HepG2 (cell line): ENCODE measurements around the gene TAF3. TPM values are rescaled to one million over a fixed set of nuclear protein-coding genes. Genes with fewer than 3 reads are reported as not detected.

Experiments
- ATAC-seq: fragments of 200-7000 bp; cut with Tn5 transposase; 3 replicates; pipeline ENCODE4 v1.9.1; 2020; ENCODE audit warnings: mild to moderate bottlenecking, moderate library complexity
- BruUV-seq: library from RNA; stranded (reverse); fragments of 400-500 nt; replicated peaks from 2 replicates; lab custom pipeline; 2021; lab: Mats Ljungman, UMichigan
- CTCF ChIA-PET: fragments of 300-600 bp; formaldehyde crosslinking; extraction: SDS; loops from one replicate; lab custom pipeline; 2021; ENCODE audit warnings: low total read pairs, inconsistent platforms, low intra/inter-chr PET ratio; lab: Yijun Ruan, JAX
- POLR2A ChIA-PET: fragments of 350-600 bp; sonication (Branson Sonifier 250); formaldehyde crosslinking; loops from one replicate; lab custom pipeline; 2020; ENCODE audit warnings: antibody characterized with exemption, inconsistent platforms; lab: Yijun Ruan, JAX
- DNase-seq: peaks from one replicate; pipeline ENCODE4 v3.0.0-alpha.2; 2015; ENCODE audit warnings: low spot score
- FAIRE-seq: peaks from 3 replicates; lab custom pipeline; 2011; peaks lifted over from hg19 to GRCh38; lab: Jason Lieb, UNC
- H2AFZ ChIP-seq: one replicate; pipeline ENCODE4 v1.6.1; 2011; ENCODE audit warnings: low read length, inconsistent platforms
- H3K27ac ChIP-seq: fragments of 300-600 bp; 3 replicates; pipeline ENCODE4 v1.8.0; 2011; ENCODE audit warnings: mixed run types, mild to moderate bottlenecking, mixed read lengths, low read length, inconsistent platforms; ENCODE audit not compliant: insufficient read depth; ENCODE audit errors: extremely low read length
- H3K27me3 ChIP-seq, 2 experiments: fragments of 200-600 bp in 1 of 2; 2 replicates in 1 of 2; 3 replicates in 1 of 2; pipeline versions ENCODE4 v1.6.0 to v1.8.0; 2011; ENCODE audit warnings: low read length in 2 of 2, mild to moderate bottlenecking in 2 of 2, moderate library complexity in 2 of 2, inconsistent platforms in 1 of 2; ENCODE audit not compliant: insufficient read depth in 2 of 2, control insufficient read depth in 1 of 2
- H3K36me3 ChIP-seq, 2 experiments: fragments of 200-600 bp in 1 of 2; replicated peaks in 1 of 2; 2 replicates in 1 of 2; 3 replicates in 1 of 2; pipeline versions ENCODE4 v1.5.1 to v1.8.0; 2011; ENCODE audit warnings: low read length in 2 of 2, inconsistent platforms in 1 of 2; ENCODE audit not compliant: insufficient read depth in 2 of 2, control insufficient read depth in 1 of 2
- H3K4me1 ChIP-seq: 2 replicates; pipeline ENCODE4 v1.5.1; 2012; ENCODE audit warnings: low read length, inconsistent platforms; ENCODE audit not compliant: insufficient read depth
- H3K4me2 ChIP-seq: 2 replicates; pipeline ENCODE4 v1.6.0; 2011; ENCODE audit warnings: low read depth, low read length, inconsistent platforms
- H3K4me3 ChIP-seq, 3 experiments: fragments of 200-600 bp in 1 of 3; sonication (generic), shearing (Covaris generic) in 1 of 3; replicated peaks in 1 of 3; 2 replicates each; pipeline ENCODE4 v1.5.1; 2011 to 2016; ENCODE audit warnings: low read length in 3 of 3, inconsistent platforms in 2 of 3, low read depth in 2 of 3, mild to moderate bottlenecking in 2 of 3, control low read depth in 1 of 3, mixed read lengths in 1 of 3; ENCODE audit not compliant: insufficient read depth in 1 of 3
- H3K79me2 ChIP-seq: one replicate; pipeline ENCODE4 v1.6.1; 2011; ENCODE audit warnings: low read length, inconsistent platforms; ENCODE audit not compliant: insufficient read depth
- H3K9ac ChIP-seq: 2 replicates; pipeline ENCODE4 v1.6.0; 2011; ENCODE audit warnings: mild to moderate bottlenecking, low read depth, low read length, inconsistent platforms; ENCODE audit not compliant: insufficient read depth
- H3K9me3 ChIP-seq: 2 replicates; pipeline ENCODE4 v1.5.1; 2012; ENCODE audit warnings: mild to moderate bottlenecking, low read length
- H4K20me1 ChIP-seq: 2 replicates; pipeline ENCODE4 v1.6.0; 2011; ENCODE audit warnings: inconsistent platforms, mild to moderate bottlenecking, low read length, moderate library complexity; ENCODE audit not compliant: insufficient read depth
- BRF2 ChIP-seq: sonication (generic); formaldehyde crosslinking; IDR thresholded peaks from 2 replicates; pipeline ENCODE4 v1.8.1; 2022; ENCODE audit warnings: mild to moderate bottlenecking, missing genetic modification reagents
- DRAP1 ChIP-seq: IDR thresholded peaks from 2 replicates; pipeline ENCODE4 v1.6.1; 2016; ENCODE audit warnings: missing genetic modification reagents, missing compliant biosample characterization
- EEA1 ChIP-seq: sonication (generic); formaldehyde crosslinking; IDR thresholded peaks from 2 replicates; pipeline ENCODE4 v1.5.1; 2020; ENCODE audit warnings: mild to moderate bottlenecking, missing genetic modification reagents, borderline replicate concordance
- FOXK2 ChIP-seq: fragments of 450-650 bp; IDR thresholded peaks from 2 replicates; pipeline ENCODE4 v1.6.1; 2016
- JDP2 ChIP-seq: sonication (generic); formaldehyde crosslinking; IDR thresholded peaks from 2 replicates; pipeline ENCODE4 v1.8.1; 2022; ENCODE audit warnings: missing genetic modification reagents, borderline replicate concordance
- MBNL3 ChIP-seq: fragments of 250-450 bp; sonication (Bioruptor Pico); conservative IDR thresholded peaks from 2 replicates; pipeline ENCODE4 v1.8.0; 2022; ENCODE audit warnings: mild to moderate bottlenecking, inconsistent platforms
- MNT ChIP-seq: fragments of 450-650 bp; IDR thresholded peaks from 2 replicates; pipeline ENCODE4 v1.6.1; 2016
- NFRKB ChIP-seq: fragments of 450-650 bp; IDR thresholded peaks from 2 replicates; pipeline ENCODE4 v1.6.1; 2017
- PHB2 ChIP-seq: fragments of 450-650 bp; IDR thresholded peaks from 2 replicates; pipeline ENCODE4 v1.6.1; 2018; ENCODE audit not compliant: partially characterized antibody
- RORA ChIP-seq: sonication (generic); formaldehyde crosslinking; IDR thresholded peaks from 2 replicates; pipeline ENCODE4 v1.5.0; 2020; ENCODE audit warnings: mild to moderate bottlenecking, missing genetic modification reagents, moderate library complexity
- SMAD9 ChIP-seq: sonication (generic); formaldehyde crosslinking; IDR thresholded peaks from 2 replicates; pipeline ENCODE4 v1.5.1; 2020; ENCODE audit warnings: mild to moderate bottlenecking, missing genetic modification reagents
- TRAFD1 ChIP-seq: sonication (generic); formaldehyde crosslinking; IDR thresholded peaks from 2 replicates; pipeline ENCODE4 v1.5.1; 2020; ENCODE audit warnings: missing genetic modification reagents, mild to moderate bottlenecking, borderline replicate concordance
- ZFP82 ChIP-seq: sonication (generic); formaldehyde crosslinking; IDR thresholded peaks from 2 replicates; pipeline ENCODE4 v1.5.1; 2020; ENCODE audit warnings: mild to moderate bottlenecking, missing genetic modification reagents, borderline replicate concordance
- ZFX ChIP-seq: sonication (generic); formaldehyde crosslinking; IDR thresholded peaks from 2 replicates; pipeline ENCODE4 v1.4.0; 2020; ENCODE audit warnings: mild to moderate bottlenecking, low read depth, missing genetic modification reagents, moderate library complexity
- ZKSCAN5 ChIP-seq: sonication (generic); formaldehyde crosslinking; IDR thresholded peaks from 2 replicates; pipeline ENCODE4 v1.5.1; 2020; ENCODE audit warnings: mild to moderate bottlenecking, missing genetic modification reagents
- ZNF138 ChIP-seq: sonication (generic); formaldehyde crosslinking; IDR thresholded peaks from 2 replicates; pipeline ENCODE4 v1.5.0; 2020; ENCODE audit warnings: mild to moderate bottlenecking, low read depth, missing genetic modification reagents
- ZNF263 ChIP-seq: sonication (generic); formaldehyde crosslinking; IDR thresholded peaks from 2 replicates; pipeline ENCODE4 v1.4.0; 2020; ENCODE audit warnings: missing genetic modification reagents
- ZNF550 ChIP-seq: sonication (generic); formaldehyde crosslinking; IDR thresholded peaks from 2 replicates; pipeline ENCODE4 v1.4.0; 2020; ENCODE audit warnings: mild to moderate bottlenecking, missing genetic modification reagents, borderline replicate concordance
- ZZZ3 ChIP-seq: sonication (generic); formaldehyde crosslinking; IDR thresholded peaks from 2 replicates; pipeline ENCODE4 v1.4.0; 2020; ENCODE audit warnings: missing genetic modification reagents, mild to moderate bottlenecking, borderline replicate concordance
- WGBS: methylation state at CpG from one replicate; pipeline ENCODE4 v1.1.6; 2017; ENCODE audit warnings: low lambda C conversion rate; 5-methylcytosine and 5-hydroxymethylcytosine counted together
- in situ Hi-C: cut with HindIII; loops from 2 replicates; pipeline ENCODE4 v1.10.0; 2017; ENCODE audit warnings: low pct_unique_long_range_greater_than_20kb; ENCODE audit not compliant: extremely low pct_ligation_motif_present
- intact Hi-C: fragments of 100-400 bp; cut with micrococcal nuclease; formaldehyde crosslinking; loops from one replicate; pipeline ENCODE4 v1.10.0; 2022; ENCODE audit not compliant: unreplicated experiment
- polyA plus RNA-seq, 8 experiments: library from polyadenylated mRNA; depleted of rRNA in 3 of 8; stranded (reverse) in 7 of 8; unstranded in 1 of 8; fragments of >200 nt; fragmentation: Illumina TruSeq in 4 of 8; extraction: Trizol in 4 of 8; gene quantifications; 2 replicates each; pipeline versions ENCODE4 v1.2.1 to v1.2.3, GENCODE V29; 2011 to 2016; ENCODE audit warnings: low read depth in 4 of 8, missing spikeins in 1 of 8, mixed read lengths in 1 of 8; ENCODE audit not compliant: insufficient read depth in 1 of 8
- total RNA-seq, 5 experiments: library from RNA; depleted of rRNA; stranded (reverse); fragments of >200 nt; fragmentation: Illumina TruSeq; extraction: Trizol; gene quantifications; 2 replicates each; pipeline ENCODE4 v1.2.3, GENCODE V29; 2016; ENCODE audit warnings: low read depth in 1 of 5

The TAF3 gene
- total and polyA plus RNA-seq, 2 of the 13 experiments (the other 11 are each of a cell fraction or from before 2014, with no cell fraction given): 1.7 to 2.9 TPM

GRCh38 chr10:7928536-7928935 is 110.2 kb downstream of the TAF3 start:
- FAIRE-seq: no peak
- no peak overlapping the region for H3K9ac ChIP-seq
- H2AFZ ChIP-seq: no peak overlapping the region
- H4K20me1 ChIP-seq: no peaks in the 10 kb centered on the region
- ChIA-PET CTCF (no interaction called here), POLR2A (no interaction called here)
- ATAC-seq: no peak
- H3K9me3 ChIP-seq: no peaks in the 10 kb centered on the region
- no peak overlapping the region for H3K4me3 ChIP-seq
- H3K27me3 ChIP-seq: no peaks in the 10 kb centered on the region
- DNase-seq: no peak
- no peak for TF ChIP-seq ZNF138 (CRISPR knock-in tag)
- TF ChIP-seq SMAD9 (CRISPR knock-in tag): no peak
- TF ChIP-seq ZNF263 (CRISPR knock-in tag): no peak
- TF ChIP-seq ZFP82 (CRISPR knock-in tag): no peak
- no peak for TF ChIP-seq MNT
- TF ChIP-seq PHB2: no peak
- no peak for TF ChIP-seq BRF2 (CRISPR knock-in tag)
- no peak for TF ChIP-seq ZNF550 (CRISPR knock-in tag)
- no peak for TF ChIP-seq ZFX
- TF ChIP-seq ZZZ3: no peak
- no peak for TF ChIP-seq EEA1 (CRISPR knock-in tag)
- no peak for TF ChIP-seq TRAFD1
- no peak for TF ChIP-seq DRAP1 (CRISPR knock-in tag)
- no peak for TF ChIP-seq ZKSCAN5 (CRISPR knock-in tag)
- TF ChIP-seq FOXK2: no peak
- no peak for TF ChIP-seq MBNL3
- no peak for TF ChIP-seq NFRKB
- TF ChIP-seq JDP2 (CRISPR knock-in tag): no peak
- no peak for TF ChIP-seq RORA
- no peaks in the 10 kb centered on the region for H3K36me3 ChIP-seq
- BruUV-seq: no TSS peak
- H3K79me2 ChIP-seq: no peaks in the 10 kb centered on the region
- in situ Hi-C loops (no loop called here), intact Hi-C loops (no loop called here)
- no peak overlapping the region for H3K4me2 ChIP-seq
- H3K27ac ChIP-seq: no peak overlapping the region
- H3K4me1 ChIP-seq: peaks cover 42% of the 10 kb centered on the region
- 98% methylated on average over 3 of the region's 3 CpGs for WGBS
